Hepatocyte (in vitro differentiated cells): ENCODE results near the gene DLG2.

Experiments used
- EZH2 ChIP-seq: fragments of 200-600 bp; sonication (generic); IDR thresholded peaks from 2 replicates; pipeline ENCODE4 v1.6.1; 2016; ENCODE audit warnings: antibody characterized with exemption, mild to moderate bottlenecking, borderline replicate concordance
- TF ChIP-seq, protein P1 (sequence below): fragments of 200-600 bp; sonication (generic); IDR thresholded peaks from 2 replicates; pipeline ENCODE4 v1.5.1; 2016; ENCODE audit warnings: antibody characterized with exemption, mild to moderate bottlenecking; ENCODE audit not compliant: poor library complexity

DNA sequence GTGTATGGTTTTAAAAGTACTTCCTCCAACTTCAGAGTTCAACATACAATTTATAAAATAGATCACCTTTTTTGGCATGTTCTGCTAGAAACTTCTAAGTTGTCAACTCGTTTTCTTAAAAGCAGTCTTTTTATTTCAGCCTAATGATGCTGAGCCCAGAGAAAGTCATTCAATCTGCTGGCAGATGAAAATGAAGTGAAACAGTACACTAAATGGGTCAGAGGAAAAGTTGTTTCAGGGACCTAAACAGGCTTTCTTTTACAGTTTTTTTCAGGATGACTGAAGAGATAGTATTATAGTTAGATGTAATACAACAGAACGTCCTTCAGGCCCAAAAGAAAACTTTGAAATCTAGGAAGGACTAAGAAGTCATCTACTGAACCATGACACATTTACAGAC, 1498.3 kb downstream of the DLG2 start:
- TF ChIP-seq, protein P1, sequence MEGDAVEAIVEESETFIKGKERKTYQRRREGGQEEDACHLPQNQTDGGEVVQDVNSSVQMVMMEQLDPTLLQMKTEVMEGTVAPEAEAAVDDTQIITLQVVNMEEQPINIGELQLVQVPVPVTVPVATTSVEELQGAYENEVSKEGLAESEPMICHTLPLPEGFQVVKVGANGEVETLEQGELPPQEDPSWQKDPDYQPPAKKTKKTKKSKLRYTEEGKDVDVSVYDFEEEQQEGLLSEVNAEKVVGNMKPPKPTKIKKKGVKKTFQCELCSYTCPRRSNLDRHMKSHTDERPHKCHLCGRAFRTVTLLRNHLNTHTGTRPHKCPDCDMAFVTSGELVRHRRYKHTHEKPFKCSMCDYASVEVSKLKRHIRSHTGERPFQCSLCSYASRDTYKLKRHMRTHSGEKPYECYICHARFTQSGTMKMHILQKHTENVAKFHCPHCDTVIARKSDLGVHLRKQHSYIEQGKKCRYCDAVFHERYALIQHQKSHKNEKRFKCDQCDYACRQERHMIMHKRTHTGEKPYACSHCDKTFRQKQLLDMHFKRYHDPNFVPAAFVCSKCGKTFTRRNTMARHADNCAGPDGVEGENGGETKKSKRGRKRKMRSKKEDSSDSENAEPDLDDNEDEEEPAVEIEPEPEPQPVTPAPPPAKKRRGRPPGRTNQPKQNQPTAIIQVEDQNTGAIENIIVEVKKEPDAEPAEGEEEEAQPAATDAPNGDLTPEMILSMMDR, result no peak
- no peak for TF ChIP-seq EZH2
